Skin of body (tissue), 2 donors: Measurements from ENCODE around the gene CACNA2D4. TPM values are rescaled to one million over a fixed set of nuclear protein-coding genes. Genes with fewer than 3 reads are reported as not detected.
"Not testable (repeated sequence)": the region's sequence is repeated elsewhere in the genome, so short reads cannot be mapped to it uniquely, and the experiment has no call there.

Source experiments
- DNase-seq: peaks from one replicate; lab custom pipeline; 2025; lab: John Stamatoyannopoulos, UW
- total RNA-seq: library from RNA; depleted of rRNA; stranded (reverse); fragments of >200 nt; gene quantifications from one replicate; pipeline ENCODE4 v1.2.3, GENCODE V29; 2014

Gene CACNA2D4
- total RNA-seq, 1 donor from 2014 or later, result 1.9 TPM

- DNase-seq, result no peak
Measured at GRCh38 chr12:1819571-1819970, 98.9 kb downstream of the CACNA2D4 start.

DNA sequence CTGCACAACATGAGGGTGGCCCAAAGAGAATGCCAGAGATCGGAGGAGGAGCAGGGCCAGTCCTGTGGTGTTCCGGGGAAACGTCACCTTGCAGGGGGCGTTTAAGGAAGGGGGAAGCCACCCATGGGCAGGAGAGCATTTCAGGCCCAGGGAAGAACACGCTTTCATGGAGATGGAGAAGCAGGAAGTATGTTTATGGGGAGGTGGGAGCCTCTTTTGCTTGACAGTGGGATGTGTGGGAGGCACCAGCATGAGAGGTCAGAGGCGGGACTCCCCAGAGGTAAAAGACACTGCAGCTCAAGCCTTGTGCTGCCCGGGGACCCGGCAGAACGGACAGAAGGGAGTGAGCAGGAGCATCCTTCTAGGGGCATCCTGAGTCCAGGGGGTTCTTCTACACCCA, 99.4 kb downstream of the CACNA2D4 start:
- no peak for DNase-seq

DNA sequence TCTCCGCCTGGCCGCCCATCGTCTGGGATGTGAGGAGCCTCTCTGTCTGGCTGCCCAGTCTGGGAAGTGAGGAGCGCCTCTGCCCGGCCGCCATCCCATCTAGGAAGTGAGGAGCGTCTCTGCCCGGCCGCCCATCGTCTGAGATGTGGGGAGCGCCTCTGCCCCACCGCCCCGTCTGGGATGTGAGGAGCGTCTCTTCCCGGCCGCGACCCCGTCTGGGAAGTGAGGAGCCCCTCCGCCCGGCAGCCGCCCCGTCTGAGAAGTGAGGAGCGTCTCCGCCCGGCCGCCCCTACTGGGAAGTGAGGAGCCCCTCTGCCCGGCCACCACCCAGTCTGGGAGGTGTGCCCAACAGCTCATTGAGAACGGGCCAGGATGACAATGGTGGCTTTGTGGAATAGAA, 100.5 kb downstream of the CACNA2D4 start:
- not testable (repeated sequence) for DNase-seq

GRCh38 chr12:1816730-1817348, 101.6 kb downstream of the CACNA2D4 start:
- no peak for DNase-seq

DNA sequence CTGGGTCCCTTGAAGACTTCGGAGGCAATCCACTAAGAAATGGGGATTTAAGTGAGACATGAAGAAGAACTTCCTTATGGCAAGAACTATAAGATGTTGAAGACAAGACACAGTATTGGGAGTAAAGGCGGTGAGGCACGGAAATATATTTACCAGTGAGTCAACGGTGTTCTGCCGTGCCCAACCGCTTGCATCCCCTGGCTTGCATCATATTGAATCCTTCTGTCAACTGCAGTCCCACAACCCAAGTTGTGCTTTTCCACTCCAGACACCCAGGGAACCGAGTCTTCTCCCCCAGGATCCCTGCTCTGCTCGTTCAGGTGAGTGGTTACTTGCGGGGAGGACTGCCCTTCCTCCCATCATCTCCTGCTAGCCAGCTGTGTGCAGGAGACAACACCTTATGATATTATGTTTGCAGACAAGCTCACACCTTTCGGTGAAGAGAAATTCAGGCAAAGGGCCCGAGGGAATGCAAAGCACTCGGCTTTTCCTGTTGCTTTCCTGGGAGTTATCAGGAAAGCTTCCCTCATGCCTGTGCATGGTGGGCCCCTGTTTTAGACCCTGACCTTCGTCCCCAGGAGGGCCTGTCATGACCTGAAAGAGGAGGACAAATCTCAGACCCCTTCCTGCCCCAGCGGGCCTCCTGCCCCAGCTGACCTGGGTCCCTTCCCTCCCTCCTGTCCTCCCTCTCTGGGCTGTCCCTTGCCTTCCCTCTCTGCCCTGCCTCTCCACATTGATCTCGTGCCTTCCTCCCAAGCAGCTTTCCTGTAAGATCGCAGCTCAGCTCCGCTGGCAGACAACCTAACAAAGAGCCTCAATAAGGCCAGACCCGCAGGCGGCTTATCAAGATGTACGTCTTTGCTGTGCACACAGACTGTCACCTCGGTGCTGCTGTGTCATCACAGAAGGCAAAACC, 102.4 kb downstream of the CACNA2D4 start:
- DNase-seq, result no peak

DNA sequence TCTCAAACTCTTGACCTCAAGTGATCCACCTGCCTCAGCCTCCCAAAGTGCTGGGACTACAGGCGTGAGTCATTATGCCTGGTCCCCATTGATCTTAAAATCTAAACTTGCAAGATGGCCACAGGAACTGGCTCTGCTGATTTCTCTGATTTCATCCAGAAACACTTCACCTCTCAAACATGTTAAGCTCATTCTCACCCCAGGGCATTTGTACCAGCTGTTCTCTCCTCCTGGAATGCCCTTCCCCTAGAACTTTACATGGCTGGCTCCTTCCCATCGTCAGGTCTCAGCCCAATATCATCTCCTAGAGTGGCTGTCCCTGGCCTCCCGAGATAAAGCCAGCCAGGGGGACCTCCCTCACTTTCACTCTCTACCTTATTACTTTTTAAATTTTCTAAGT, 103.3 kb downstream of the CACNA2D4 start:
- DNase-seq, result no peak

GRCh38 chr12:1814266-1814665, 104.2 kb downstream of the CACNA2D4 start:
- no peak for DNase-seq

DNA sequence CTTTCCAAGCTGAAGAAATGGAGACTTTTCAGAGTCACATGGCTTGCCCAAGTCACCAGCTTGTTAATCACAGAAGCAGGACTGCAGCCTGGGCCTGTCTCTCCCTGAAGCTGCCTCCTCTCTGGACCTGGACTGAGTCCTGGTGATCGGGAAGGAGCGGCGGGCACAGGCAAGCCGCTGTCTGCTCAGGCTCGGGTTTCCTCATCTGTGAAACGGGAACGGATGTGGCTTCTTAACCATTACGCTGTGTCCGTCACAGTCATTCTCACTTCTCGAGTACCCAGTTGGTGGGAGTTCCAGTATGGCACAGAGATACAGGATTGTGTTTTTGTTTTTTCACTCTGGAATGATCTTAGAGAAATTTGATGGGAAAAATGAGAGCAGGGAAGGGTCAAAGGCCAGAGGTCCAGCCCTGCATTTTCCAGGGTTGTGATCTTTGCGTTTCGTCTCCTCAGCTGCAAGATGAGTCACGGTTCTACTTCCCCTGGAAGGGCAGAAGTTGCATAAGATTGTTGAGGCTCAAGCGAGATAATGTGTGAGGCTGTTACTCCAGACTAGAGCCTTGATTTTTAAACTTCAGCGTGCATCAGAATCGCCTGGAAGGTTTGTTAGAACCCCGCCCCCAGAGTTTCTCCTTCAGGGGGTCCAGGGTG, 105.7 kb downstream of the CACNA2D4 start:
- no peak for DNase-seq

- DNase-seq, result no peak
Measured at GRCh38 chr12:1811948-1812291, 106.5 kb downstream of the CACNA2D4 start.

DNA sequence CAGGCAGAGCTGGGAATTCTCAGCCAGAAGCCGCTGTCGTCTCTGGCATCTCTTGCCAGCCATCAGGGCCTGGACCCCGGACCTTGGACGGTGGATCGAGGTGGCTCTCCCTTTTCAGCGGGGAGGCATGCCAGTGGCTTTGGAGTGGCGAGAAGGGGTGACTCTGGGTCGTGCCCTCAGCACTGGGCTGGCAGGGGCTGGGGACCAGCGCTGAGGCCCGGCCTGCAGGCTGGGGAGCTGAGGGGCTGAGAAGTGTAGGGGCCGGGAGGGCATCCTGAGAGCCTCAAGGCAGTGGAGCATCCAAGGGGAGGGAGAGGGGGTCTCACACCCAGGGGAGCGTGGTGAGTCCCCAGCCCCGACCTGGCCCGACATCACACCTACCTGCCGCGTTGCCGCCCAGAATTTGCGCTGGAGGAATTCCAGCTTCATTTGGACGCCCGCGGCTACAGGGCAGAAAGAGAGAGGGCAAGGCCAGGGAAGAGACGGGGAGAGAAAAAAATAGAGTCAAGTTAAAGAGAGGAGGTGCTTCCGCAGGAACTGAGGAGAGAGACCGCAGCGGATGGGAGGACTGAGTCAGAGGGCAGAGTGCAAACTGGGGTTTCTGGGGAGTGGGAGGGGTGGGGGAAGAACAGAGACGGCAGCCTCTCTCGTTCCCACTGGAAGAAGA, 107.0 kb downstream of the CACNA2D4 start:
- no peak for DNase-seq

DNA sequence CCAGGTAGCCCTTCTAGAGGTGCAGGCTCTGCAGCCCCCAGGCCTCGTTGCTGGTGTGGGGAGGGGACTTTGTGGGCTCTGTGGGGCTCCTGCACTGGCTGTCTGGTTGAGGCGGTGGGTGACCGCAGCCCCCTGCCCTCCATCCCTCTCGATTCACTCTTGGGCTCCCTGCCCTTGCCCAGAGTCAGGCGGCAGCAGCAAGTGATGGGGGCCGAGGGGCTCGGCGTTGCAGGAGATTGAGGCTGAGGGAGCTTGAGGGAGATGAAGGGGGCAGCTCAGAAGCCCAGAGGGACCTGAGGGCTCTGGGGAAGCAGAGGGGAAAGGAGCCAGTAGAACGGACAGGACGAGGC, 107.5 kb downstream of the CACNA2D4 start:
- no peak for DNase-seq

GRCh38 chr12:1810201-1810930, 108.1 kb downstream of the CACNA2D4 start:
- no peak for DNase-seq

- no peak for DNase-seq
Measured at GRCh38 chr12:1809591-1810190, 108.8 kb downstream of the CACNA2D4 start.

GRCh38 chr12:1808798-1809480, 109.5 kb downstream of the CACNA2D4 start:
- no peak for DNase-seq

DNA sequence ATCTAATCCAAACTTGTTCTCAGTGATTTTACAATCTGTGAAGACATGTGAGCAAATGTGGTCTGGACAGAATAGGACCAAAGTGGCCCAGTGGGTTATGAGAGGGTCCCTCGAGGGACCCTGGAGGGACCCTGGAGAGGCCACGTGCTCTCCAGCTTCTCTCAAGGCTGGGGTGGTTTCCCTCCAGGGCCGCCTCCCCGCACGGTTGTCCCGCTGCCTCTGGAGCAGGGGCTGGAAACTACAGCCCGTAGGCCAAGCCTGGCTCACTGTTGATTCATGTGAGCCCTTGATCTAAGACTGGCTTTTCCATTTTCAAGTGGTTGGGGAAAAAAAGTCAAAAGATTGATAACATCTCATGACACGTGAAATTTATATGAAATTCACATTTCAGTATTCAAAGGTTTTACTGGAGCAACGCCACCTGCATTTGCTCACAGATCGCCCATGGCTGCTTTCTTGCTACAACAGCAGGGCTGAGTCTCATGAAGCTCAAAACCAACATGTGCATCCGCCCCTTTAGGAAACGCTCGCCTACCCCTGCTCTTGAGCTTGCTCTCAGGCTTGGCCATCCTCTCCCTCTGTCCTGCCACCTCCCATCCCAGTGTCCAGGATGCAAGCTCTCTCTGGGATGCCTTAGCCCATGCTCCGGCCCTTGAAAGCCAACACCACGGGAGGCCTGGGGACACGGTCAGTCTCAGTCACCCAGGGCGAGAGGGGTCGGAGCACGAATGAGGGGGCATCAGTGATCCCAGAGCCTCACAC, 110.2 kb downstream of the CACNA2D4 start:
- DNase-seq, result no peak

- no peak for DNase-seq
Measured at GRCh38 chr12:1807087-1807860, 111.2 kb downstream of the CACNA2D4 start.

DNA sequence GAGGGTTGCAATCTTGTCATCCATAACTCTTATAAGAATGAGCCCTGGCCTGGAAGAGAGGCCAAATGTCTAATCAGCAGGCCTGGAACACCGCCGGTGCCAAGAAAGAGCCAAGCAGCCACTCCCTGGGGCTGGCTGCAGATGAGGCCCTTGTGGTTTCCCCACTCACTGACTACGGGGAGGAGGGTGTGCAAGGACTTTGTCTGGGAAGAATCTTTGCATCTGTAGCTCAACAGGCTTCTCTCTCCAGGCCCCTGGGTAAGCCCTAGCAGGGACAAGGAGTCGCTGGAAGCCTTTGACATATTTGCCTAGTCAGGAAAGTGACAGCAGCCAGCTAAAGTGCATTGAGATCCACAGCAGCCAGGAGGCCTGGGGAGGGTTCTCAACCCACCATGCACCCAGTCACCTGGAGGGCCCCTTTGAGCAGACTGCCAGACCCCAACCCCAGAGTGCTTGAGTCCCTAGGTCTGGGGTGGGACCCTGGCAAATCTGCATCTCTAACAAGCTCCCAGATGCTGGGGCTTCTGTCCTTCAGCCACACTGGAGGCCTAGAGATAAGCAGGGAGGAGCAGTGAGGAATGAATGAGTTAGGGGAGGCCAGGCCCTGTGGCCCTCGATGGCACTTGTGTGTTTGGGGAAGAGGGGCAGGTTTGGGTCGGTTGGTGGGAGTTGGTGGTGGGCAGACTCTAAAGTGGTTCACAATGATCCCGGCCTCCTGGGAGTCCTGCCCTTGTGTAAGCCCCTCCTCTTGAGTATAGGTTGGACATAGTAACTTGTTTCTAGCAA, 112.0 kb downstream of the CACNA2D4 start:
- no peak for DNase-seq
